HG02840 (cell line): ENCODE data around the gene KNOP1.
"Not testable (repeated sequence)": the region's sequence is repeated elsewhere in the genome, so short reads cannot be mapped to it uniquely, and the experiment has no call there.

Experiments used
- ATAC-seq: cut with Tn5 transposase; IDR thresholded peaks from one replicate; pipeline ENCODE4 v1.9.1; 2021; ENCODE audit warnings: mild to moderate bottlenecking, moderate library complexity, moderate number of reproducible peaks; ENCODE audit not compliant: unreplicated experiment, low FRiP score

KNOP1 gene

DNA sequence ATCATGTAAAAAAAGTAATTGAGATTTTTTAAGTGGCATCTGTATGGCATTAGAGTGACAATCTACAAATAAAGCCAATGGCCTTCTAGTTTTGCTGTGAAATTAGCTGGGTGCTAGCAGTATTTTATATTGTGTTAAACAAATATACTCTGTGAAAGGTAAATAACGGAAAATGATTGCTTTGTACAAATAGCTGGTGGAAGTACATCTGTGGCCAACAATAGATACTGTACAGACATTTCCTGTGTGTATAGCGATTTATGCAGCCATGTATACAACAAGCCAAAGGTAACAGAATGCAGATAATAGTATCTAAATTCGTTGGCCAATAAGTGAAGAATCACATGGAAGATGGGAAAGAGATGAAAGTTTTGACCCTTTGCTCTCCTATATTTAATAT is 26.6 kb upstream of the KNOP1 start:
- ATAC-seq = no peak

- no peak for ATAC-seq
These were observed 25.8 kb upstream of the KNOP1 start for GRCh38 chr16:19743816-19744159.

- ATAC-seq = no peak
These were observed 23.3 kb upstream of the KNOP1 start for GRCh38 chr16:19741354-19741753.

GRCh38 chr16:19737306-19738038 is 19.4 kb upstream of the KNOP1 start:
- no peak for ATAC-seq

- no peak for ATAC-seq
These were observed 17.2 kb upstream of the KNOP1 start for GRCh38 chr16:19735074-19735867.

GRCh38 chr16:19733551-19733950 is 15.5 kb upstream of the KNOP1 start:
- no peak for ATAC-seq

DNA sequence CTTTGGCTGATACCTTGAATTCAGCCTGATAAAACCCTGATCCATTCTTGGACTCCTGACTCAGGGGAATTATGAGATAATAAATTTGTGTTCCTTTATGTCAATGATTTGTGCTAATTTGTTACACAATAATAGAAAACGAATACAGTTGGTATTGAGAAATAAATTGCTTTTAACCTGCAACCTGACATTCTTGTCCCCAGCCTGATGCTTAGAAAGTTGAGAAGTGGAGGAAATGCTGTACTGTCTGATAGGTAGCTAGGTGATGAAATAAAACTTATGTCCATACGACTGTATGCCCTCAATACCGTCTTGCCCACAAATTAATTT is 10.6 kb upstream of the KNOP1 start:
- no peak for ATAC-seq

- ATAC-seq = no peak
These were observed 5.0 kb upstream of the KNOP1 start for GRCh38 chr16:19722981-19723380.

DNA sequence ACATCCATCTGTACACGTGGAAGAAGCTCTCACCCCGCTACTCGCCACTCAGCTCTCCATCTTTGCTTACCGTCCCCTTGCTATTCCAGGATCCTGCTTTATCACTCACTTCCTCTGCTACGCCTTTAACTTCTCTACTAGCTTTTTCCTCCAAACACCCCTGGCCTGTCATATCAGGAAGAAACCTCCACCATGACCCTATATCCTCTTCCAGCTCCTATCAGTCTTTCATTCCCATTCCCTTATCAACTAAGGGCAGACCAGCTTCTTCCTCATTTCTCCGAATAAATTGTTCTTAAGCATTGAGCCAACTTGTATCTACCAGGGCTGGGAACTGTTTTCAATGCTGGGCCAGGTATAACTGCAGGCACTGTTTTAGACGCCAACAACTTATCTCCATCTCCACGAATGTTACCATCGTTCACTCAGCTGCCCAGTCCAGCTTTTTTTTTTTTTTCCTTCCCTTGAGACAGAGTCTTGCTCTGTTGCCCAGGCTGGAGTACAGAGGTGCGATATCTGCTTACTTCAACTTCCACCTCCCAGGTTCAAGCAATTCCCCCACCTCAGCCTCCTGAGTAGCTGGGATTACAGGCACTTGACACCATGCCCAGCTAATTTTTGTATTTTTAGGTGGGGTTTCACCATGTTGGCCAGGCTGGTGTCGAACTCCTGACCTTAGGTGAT is 4.4 kb upstream of the KNOP1 start:
- no peak for ATAC-seq

DNA sequence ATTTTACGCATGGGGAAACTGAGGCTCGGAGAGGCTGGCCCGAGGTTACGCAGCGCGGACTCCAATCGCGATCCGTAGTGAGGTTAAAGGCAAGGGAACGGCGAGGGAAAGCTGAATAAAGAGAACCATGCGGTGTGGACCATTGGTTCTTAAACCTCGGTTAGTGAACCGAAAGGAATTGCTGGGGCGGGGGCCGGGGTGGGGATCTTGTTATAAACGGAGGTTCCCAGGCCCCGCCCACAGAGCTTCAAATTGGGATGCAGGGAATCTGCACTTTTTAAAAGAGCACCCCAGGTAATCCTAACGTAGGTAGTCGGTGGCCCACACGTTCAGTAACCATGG is 568 bp upstream of the KNOP1 start:
- no peak for ATAC-seq

DNA sequence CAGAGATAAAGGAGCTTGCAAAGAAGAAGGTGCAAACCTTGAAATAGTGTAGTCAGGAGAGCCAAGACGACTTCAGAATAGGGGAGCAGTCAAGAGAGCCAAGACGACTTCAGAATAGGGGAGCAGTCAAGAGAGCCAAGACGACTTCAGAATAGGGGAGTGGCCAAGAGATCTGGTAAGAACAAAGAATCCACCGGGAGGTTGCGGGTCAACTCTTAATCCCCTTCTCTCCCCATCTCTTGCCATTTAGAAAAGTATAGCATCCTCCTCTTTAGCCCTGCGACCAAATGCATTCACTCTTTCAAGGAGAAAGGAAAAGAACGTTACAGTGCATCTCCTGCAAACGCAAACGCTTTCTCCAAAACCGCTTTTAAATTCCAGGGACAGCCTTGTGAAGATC is 713 bp downstream of the KNOP1 start:
- ATAC-seq = no peak

GRCh38 chr16:19716728-19717127 is 1.3 kb downstream of the KNOP1 start:
- ATAC-seq = not testable (repeated sequence)

- no peak for ATAC-seq
These were observed 1.8 kb downstream of the KNOP1 start for GRCh38 chr16:19716183-19716582.

DNA sequence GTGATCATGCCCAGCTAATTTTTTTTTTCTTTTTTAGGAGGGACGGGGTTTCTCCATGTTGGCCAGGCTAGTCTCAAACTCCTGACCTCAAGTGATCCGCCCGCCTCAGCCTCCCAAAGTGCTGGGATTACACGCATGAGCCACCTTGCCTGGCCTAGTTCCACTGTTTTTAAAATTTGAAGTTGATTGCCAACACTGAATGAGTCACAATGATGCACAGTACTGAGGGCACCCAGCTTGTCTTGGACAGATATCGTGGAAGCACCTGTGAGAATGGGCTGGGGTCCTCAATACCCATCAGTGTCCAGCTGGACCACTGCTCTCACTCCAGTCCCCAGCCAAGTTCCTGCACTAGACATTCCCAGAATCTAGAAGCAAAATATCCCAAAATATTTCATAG is 2.5 kb downstream of the KNOP1 start:
- ATAC-seq = no peak

GRCh38 chr16:19713697-19714096 is 4.3 kb downstream of the KNOP1 start:
- no peak for ATAC-seq

- no peak for ATAC-seq
These were observed 5.5 kb downstream of the KNOP1 start for GRCh38 chr16:19712418-19713058.

GRCh38 chr16:19711643-19712042 is 6.4 kb downstream of the KNOP1 start:
- no peak for ATAC-seq

DNA sequence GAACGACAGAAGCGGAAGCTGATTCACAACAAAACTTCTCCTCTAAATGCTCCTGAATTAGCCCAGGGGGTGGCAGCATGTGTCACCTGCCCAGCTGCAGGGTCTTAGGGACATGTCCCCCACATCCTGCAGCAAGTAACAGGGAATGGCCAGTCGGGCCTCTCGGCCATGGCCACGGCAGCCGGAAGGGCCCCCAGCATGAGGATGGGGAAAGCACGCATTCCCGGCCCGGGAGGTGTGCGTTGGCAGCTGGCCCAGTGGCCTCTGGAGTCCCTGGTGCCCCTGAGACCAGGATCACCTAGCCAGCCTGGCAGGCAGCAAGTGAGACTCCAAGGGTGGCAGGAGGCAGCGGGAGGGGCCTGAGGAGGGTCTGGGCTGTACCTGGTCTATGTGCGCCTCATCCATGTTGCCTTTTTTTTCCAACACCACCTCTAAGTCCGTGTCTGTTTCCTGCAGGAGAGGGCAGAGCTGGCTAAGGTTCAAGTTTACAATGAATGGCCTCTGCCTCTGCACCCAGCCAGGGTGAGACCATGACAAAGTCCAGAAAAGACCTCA is 7.0 kb downstream of the KNOP1 start:
- no peak for ATAC-seq

- ATAC-seq = no peak
These were observed 7.7 kb downstream of the KNOP1 start for GRCh38 chr16:19710191-19710908.

GRCh38 chr16:19709381-19710136 is 8.5 kb downstream of the KNOP1 start:
- ATAC-seq = no peak
